Osteocyte (in vitro differentiated cells): ENCODE results near the gene ONECUT3. TPM values are rescaled to one million over a fixed set of nuclear protein-coding genes. Genes with fewer than 3 reads are reported as not detected.
"Not testable (repeated sequence)": the region's sequence is repeated elsewhere in the genome, so short reads cannot be mapped to it uniquely, and the experiment has no call there.

ENCODE experiments used
- DNase-seq: peaks from one replicate; pipeline ENCODE4 v3.0.0; 2021; ENCODE audit warnings: mixed read lengths; ENCODE audit not compliant: unreplicated experiment; ENCODE audit errors: extremely low spot score
- H3K27ac Mint-ChIP-seq: one replicate; pipeline ENCODE4 v1.8.0; 2021; ENCODE audit warnings: mild to moderate bottlenecking, mixed read lengths; ENCODE audit not compliant: unreplicated experiment
- H3K27me3 Mint-ChIP-seq: one replicate; pipeline ENCODE4 v1.8.0; 2021; ENCODE audit warnings: mixed read lengths; ENCODE audit not compliant: unreplicated experiment
- H3K36me3 Mint-ChIP-seq: one replicate; pipeline ENCODE4 v1.8.0; 2021; ENCODE audit warnings: mixed read lengths; ENCODE audit not compliant: unreplicated experiment
- H3K4me1 Mint-ChIP-seq: one replicate; pipeline ENCODE4 v1.8.0; 2021; ENCODE audit warnings: mixed read lengths; ENCODE audit not compliant: unreplicated experiment
- H3K4me3 Mint-ChIP-seq: one replicate; pipeline ENCODE4 v1.8.0; 2021; ENCODE audit warnings: mild to moderate bottlenecking, moderate library complexity, mixed read lengths; ENCODE audit not compliant: unreplicated experiment
- H3K9me3 Mint-ChIP-seq: one replicate; pipeline ENCODE4 v1.8.0; 2021; ENCODE audit warnings: mixed read lengths; ENCODE audit not compliant: unreplicated experiment
- CTCF ChIP-seq: fragments of 200-600 bp; sonication (generic); IDR thresholded peaks from 2 replicates; pipeline ENCODE4 v1.5.0; 2021; ENCODE audit warnings: antibody characterized with exemption, mild to moderate bottlenecking, moderate library complexity
- long read RNA-seq: library from polyadenylated mRNA; unstranded; transcript quantifications from one replicate; pipeline ENCODE4 v2.0.0, GENCODE V29; 2021
- total RNA-seq: library from RNA; stranded (reverse); gene quantifications from 2 replicates; pipeline ENCODE4 v1.2.1, GENCODE V29; 2021

ONECUT3 gene
- not detected in 2 replicates for total RNA-seq
- long read RNA-seq: 0 reads

GRCh38 chr19:1752757-1753728, at the start of gene ONECUT3:
Gene ONECUT3 (plus strand): TSS chr19:1753506. CDS start chr19:1753663, 157 bp downstream.
- H3K27ac Mint-ChIP-seq: no peak within 1 kb of the TSS
- no peak within 1 kb of the TSS for H3K4me3 Mint-ChIP-seq

GRCh38 chr19:1704339-1704738, 49.0 kb upstream of the ONECUT3 start:
- DNase-seq: no peak
- peaks cover 23% of the 10 kb centered on the region for H3K27me3 Mint-ChIP-seq
- no peaks in the 10 kb centered on the region for H3K36me3 Mint-ChIP-seq
- no peak for TF ChIP-seq CTCF
- no peak overlapping the region for H3K27ac Mint-ChIP-seq
- H3K9me3 Mint-ChIP-seq: peaks cover 4% of the 10 kb centered on the region
- no peaks in the 10 kb centered on the region for H3K4me1 Mint-ChIP-seq
- H3K4me3 Mint-ChIP-seq: no peak overlapping the region

More at GRCh38 chr19:1752757-1753728, at the start of gene ONECUT3:
- no peak for TF ChIP-seq CTCF
- Mint-ChIP-seq H3K36me3 (no peaks in the 10 kb centered on the region), H3K9me3 (no peaks in the 10 kb centered on the region), H3K4me1 (peaks cover 10% of the 10 kb centered on the region), H3K27me3 (peaks cover 52% of the 10 kb centered on the region)
- no peak for DNase-seq

DNA sequence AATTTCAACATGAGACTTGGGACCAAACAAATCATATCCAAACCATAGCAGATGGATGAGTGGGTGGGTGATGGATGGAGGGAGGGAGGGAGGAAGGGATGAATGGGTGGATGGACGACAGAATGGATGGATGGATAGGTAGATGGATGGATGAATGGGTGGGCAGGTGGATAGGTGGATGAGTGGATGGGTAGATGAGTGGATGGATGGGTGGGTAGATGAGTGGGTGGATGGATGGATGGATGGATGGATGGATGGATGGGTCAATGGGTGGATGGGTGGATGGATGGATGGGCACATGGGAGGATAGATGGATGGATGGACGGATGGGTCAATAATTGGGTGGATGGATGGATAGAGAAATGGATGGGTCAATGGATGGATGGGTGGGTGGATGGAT, 47.9 kb upstream of the ONECUT3 start:
- H3K9me3 Mint-ChIP-seq: peaks cover 4% of the 10 kb centered on the region
- no peak overlapping the region for H3K27ac Mint-ChIP-seq
- no peak for DNase-seq
- no peak overlapping the region for H3K4me3 Mint-ChIP-seq
- H3K4me1 Mint-ChIP-seq: no peaks in the 10 kb centered on the region
- no peaks in the 10 kb centered on the region for H3K36me3 Mint-ChIP-seq
- peaks cover 30% of the 10 kb centered on the region for H3K27me3 Mint-ChIP-seq
- TF ChIP-seq CTCF: no peak

GRCh38 chr19:1706646-1707045, 46.7 kb upstream of the ONECUT3 start:
- H3K4me1 Mint-ChIP-seq, H3K9me3 Mint-ChIP-seq, H3K4me3 Mint-ChIP-seq, H3K27ac Mint-ChIP-seq, DNase-seq, H3K36me3 Mint-ChIP-seq: not testable (repeated sequence)
- peaks cover 26% of the 10 kb centered on the region for H3K27me3 Mint-ChIP-seq

GRCh38 chr19:1707240-1707639, 46.1 kb upstream of the ONECUT3 start:
- no peak for DNase-seq
- Mint-ChIP-seq H3K4me1 (no peaks in the 10 kb centered on the region), H3K4me3 (no peak overlapping the region), H3K36me3 (no peaks in the 10 kb centered on the region), H3K9me3 (peaks cover 4% of the 10 kb centered on the region), H3K27ac (no peak overlapping the region), H3K27me3 (peaks cover 20% of the 10 kb centered on the region)
- TF ChIP-seq CTCF: no peak
